IPS-18c (cell line): ENCODE results near the gene ZNF444.

ENCODE experiments used
- H3K4me3 ChIP-seq: 2 replicates; pipeline ENCODE4 v1.7.0; 2013; ENCODE audit warnings: low read depth, mild to moderate bottlenecking, low read length, moderate library complexity; ENCODE audit not compliant: insufficient read depth
- H3K9me3 ChIP-seq: one replicate; pipeline ENCODE4 v1.6.1; 2013; ENCODE audit warnings: mild to moderate bottlenecking, low read length, moderate library complexity; ENCODE audit not compliant: control insufficient read depth, insufficient read depth

Gene ZNF444

DNA sequence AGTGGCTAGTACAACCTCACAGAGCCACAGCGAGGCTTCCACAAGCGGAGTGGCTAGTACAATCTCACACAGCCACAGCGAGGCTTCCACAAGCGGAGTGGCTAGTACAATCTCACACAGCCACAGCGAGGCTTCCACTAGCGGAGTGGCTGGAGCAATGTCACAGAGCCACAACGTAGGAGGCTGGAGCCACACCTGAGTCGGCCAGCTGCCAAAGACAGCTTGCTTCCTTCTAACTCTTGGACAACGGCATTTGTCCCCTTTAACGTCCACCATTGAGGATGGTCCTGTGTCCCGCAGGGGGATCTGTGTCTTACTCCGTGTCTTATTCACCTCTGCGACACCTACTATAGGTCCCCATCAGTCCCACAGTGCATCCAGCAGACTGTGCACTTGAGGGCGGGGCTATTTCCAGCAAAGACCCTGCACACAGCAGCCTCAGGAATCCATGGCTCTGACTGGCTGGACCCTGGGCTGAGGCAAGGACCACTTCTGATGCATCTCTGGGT is 23.7 kb upstream of the ZNF444 start:
- Histone ChIP-seq H3K4me3 (no peak overlapping the region), H3K9me3 (no peaks in the 10 kb centered on the region)

DNA sequence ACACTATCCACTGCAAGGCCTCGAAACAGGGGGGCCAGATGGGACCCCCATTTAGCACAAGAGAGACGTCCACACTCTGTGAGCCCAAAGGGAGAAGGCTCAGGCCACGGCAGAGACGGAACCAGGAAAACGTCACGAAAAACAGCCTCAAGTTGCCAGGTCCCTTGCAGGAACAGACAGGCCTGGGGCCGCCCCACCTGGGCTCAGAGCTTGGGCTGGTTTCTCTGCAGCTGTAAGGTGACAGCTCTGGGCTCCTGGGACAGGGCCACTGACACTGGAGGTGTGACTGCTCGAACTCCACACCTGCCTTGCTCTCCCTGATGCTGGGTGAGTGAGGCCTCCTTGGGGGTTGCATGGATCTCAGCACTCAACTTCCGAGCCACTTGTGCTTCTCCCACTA is 23.2 kb upstream of the ZNF444 start:
- Histone ChIP-seq H3K4me3 (no peak overlapping the region), H3K9me3 (no peaks in the 10 kb centered on the region)

DNA sequence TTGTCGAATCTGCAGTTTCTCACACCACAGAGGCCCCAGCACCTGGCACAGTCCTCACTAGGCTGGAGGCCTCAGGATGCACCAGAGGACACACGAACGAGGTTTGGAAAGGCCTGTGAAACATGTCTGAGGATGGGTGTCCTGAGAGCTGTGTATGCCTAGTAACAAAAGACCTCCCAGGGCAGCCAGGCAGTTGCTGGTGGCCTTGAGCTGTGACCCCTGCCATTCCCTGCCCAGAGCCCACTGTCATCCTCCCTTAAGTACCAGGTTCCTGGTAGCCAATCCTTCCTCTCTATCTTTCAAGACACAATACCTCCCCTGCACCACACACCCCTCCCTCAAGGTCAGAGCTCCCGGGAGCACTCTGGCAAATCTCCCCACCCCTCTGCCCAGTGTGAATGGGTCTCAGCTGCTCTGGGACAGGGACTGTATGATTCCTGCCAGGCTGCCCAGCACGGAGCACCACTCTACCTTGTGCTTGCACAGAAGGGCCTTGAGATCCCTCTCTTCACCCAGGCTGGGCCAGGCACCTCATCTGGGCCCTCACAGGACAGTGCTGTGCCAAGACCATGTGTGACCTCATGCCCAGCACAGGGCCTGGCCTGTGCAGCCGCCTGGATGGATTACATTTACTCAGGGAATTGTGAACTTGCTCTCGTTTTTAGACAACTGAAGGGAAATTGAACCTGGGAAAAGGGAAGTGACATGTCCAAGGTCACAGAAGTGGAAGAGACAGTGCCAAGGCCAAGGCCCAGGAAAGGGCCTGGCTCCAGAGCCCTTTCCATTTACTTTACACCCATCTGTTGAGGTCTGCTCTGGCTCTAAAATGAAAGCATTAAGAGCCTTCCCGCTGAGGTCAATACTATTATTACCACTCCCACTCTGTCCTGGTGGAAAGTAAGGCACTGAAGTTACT is 22.2 kb upstream of the ZNF444 start:
- H3K4me3 ChIP-seq: peak overlapping the region; percentile 77; the same call in 1 of the 2 replicates
- H3K9me3 ChIP-seq: no peaks in the 10 kb centered on the region

DNA sequence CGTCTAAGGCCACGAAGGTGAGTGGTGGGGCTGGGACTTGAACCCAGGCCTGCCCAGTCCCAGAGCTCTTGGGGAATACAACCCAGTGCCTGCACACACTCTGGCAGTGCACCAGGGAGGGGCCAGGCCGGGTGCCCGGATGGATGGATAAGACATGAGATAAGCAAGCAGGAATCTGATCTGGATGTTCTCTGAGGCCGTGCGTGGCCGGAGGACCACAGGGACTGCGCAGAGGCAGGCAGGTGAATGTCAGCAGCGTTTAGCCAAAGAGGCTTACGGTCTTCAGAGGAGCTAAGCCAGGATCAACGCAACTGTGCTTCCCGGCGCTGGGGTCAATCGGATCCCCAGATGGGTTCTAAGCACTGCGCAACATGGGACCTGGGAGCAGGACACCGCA is 21.5 kb upstream of the ZNF444 start:
- no peaks in the 10 kb centered on the region for H3K9me3 ChIP-seq
- peak overlapping the region; percentile 77; the same call in 1 of the 2 replicates for H3K4me3 ChIP-seq

DNA sequence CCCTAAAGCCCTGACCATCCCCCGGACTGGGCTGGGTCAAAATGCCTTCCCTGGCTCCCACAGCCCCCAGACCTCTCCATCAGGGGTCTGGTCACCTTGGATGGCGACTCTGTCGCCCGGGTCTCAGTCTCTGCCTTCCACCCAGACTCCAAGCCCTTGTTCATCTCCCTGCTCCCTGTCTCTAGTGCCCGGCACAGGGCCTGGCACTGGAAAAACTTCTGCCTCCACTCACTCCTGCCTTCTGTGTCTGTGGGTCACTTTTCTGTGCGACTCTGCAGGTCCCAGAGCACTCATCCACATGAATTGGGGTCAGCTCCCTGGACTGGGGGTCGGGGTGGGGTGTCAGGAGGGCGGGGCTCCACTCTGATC is 21.1 kb upstream of the ZNF444 start:
- Histone ChIP-seq H3K4me3 (peak overlapping the region; percentile 77), H3K9me3 (no peaks in the 10 kb centered on the region)

DNA sequence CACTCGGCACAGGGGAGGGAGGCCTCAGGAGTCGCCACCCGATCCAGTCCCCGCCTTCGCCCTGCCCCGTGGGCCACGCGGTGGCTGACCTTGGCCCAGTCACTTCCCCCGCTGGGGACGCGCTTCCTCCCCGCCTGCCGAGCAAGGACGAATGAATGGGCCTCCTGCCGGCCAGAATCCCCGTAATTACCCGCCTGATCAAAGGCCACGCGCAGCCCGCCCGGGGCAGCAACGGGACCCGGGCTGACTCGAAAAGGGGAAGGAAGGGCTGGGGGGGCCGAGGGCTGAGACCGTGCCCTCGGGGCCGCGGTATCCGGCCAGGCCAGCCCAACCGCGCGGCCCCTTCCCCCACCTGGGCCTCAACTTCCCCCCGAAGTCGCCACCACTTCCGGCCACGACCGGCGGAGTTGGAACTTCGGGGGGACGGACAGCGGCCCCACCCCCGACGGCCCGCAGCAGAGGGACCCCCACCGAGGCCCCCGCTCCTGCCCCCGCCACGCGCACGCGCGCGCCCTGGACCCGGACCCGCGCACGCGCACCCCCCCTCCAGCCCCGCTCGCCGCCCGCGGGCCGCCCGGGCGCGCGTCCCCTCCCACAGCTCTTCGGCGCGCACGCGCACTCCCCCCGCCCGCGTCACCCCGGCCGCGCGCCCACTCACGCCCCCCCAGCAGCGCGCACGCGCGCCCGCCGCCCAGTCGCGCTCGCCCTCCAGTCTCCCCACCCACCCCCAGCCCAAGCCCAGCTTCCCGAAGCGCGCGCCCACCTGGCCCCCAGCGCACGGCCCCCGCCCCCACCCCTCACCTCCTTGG is 20.5 kb upstream of the ZNF444 start:
- H3K4me3 ChIP-seq: peak overlapping the region; percentile 77
- H3K9me3 ChIP-seq: no peaks in the 10 kb centered on the region

DNA sequence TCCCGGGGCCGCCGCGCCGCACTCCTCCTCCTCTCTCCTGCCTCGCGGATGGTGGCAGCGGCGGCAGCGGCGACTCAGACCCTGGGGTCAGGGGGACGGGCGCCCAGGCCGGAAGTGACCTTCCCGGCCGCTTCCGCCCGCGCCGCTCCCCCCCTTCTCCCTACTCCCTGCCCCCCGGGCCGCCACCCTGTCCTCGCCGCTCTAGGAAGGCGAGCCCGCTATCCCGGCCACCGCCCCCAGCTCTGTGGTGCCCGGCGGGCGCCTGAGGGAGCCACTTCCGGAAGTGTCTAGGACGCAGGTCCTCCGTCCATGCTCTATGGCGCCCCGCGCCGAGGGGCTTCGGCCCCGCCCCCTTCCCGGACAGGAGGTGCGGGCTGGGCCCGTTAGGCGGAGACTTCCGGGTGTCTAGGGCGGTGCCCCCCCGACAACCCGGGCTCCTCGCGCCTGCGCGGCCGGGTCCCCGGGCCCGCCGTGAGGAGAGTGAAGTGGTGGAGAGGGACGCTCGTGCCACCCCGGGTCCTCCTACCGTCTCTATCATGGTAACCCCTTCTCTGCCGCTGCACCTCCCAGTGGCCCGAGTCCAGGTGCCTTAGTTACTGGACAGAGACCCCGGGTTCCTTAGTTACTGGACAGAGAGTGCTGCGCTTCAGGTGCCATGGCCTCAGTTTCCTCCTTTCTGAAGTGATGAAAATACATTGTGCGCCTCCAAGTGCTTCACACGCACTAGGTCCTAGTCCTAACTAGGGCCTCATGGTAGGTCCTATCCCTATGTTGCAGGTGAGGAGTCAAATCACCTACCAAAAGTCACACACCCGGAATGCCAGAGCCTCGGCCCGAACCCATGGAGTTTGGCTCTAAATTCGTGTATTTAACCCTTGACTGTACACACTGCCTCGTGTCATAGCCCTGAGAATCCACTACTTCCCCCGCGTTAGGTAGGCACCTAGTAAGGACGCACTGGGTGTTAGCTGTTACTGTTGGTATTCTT is 19.6 kb upstream of the ZNF444 start, which contains the start of gene ZNF787:
Gene ZNF787, minus strand, starts transcription at position 116 of the 988 bp plus-strand sequence. CDS start 18,078 bp downstream, outside the sequence.
- Histone ChIP-seq H3K4me3 (peak within 1 kb of the TSS; percentile 77), H3K9me3 (no peaks in the 10 kb centered on the region)

DNA sequence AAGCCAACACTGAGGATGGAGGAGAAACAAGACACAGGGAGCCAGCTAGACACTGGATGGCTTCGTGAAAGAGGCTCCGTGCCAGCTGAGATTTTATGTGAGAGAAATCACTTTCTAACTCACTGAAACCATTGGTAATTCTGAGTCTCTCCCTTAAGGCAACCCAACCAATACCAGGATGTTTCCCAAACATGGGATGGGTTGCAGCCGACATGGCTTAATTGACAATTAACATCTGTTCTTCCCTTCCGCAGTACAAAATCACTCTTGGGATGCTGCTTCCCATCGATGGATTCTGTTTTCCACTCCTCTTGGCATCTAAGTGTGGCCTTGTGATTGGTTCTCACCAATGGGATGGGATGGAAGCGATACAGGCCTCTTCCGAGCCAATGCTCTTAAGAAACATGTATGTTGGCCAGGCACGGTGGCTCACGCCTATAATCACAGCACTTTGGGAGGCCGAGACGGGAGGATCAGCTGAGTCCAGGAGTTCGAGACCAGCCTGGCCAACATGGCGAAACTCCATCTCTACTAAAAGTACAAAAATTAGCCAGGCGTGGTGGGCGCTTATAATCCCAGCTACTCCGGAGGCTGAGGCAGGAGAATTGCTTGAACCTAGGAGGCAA is 17.7 kb upstream of the ZNF444 start:
- no peaks in the 10 kb centered on the region for H3K9me3 ChIP-seq
- H3K4me3 ChIP-seq: no peak overlapping the region

DNA sequence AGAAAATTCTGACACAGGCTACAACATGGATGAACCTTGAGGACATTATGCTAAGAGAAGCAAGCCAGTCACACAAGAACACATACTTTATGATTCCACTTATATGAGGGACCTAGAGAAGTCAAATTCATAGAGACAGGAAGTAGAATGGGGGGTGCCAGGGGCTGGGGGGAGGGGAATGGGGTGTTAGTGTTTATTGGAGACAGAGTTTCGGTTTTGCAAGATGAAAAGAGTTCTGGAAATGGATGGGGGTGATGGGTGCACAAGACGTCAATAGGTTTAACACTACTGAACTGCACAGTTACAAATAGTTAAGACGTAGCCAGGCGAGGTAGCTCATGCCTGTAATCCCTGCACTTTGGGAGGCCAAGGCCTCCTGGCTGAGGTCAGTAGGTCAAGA is 16.5 kb upstream of the ZNF444 start:
- H3K4me3 ChIP-seq: no peak overlapping the region
- no peaks in the 10 kb centered on the region for H3K9me3 ChIP-seq

DNA sequence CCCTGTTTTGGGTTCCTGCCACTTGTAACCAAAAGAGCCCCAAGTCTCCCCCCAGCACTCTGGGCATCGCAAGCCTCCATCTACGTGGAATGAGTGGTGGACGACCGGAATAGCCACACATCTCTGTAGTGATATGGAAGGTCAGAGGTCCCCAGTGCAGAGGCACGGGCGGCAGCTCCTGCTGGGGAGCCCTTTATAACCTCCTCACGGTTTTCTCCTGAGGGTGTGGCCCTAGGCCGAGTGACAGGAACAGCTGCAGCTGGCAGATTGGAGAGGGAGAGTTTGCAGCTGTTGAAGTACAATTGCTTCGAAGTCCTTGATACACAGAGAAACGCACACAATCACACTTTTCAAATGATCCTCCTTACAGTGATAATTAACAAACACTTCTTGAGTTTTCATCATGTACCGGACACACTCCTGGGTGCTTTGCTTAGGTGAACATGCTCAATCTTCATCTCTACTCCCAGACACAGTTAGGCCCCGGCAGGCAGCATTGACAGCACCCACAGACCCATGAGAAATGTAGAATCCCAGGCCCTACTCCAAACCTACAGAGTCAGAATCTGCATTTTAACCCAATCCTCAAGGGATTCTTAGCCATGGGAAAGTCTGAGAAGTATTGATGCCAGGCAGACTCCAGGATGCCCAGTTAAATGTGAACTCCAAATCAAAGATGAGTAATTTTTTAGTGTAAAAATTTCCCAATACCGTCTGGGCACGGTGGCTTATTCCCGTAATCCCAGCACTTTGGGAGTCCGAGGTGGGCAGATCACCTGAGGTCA is 15.1 kb upstream of the ZNF444 start:
- H3K4me3 ChIP-seq: no peak overlapping the region
- H3K9me3 ChIP-seq: no peaks in the 10 kb centered on the region

DNA sequence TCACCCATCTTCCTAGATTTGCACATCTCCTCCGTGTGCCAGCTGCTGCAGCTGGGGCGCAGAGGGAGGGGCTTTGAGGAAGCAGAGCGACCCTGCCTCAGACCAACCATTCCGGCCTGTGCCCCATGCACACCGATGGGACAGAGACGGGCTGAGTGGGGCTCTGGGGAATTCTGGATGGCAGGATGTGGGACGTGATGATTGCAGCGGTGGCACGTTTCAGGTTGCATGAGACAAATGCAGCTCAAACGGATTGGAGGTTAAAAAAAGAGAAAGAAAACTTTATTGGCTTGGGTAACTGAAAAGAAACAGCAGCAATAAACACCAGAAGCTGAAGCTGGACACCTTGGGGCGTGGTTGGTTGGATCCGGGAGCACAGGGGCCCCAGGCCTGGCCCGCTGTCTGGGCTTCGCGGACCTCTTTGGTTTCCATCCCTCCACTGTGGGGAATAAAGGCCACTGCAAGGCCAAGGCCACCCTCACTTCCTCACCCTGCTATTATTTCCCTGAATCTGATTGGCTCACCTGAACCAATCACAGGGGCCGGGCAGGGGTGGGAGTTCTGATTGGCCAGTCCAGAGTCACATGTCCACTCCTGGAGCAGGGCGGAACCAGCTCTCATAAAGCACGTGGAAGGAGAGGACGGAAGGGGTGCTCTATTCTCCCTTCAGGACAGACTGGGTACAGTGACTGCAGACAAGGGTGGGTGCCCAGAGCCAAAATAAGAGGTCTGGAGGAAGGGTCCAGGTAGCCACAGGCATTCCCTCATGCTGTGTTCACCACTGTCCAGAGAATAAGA is 13.9 kb upstream of the ZNF444 start:
- no peak overlapping the region for H3K4me3 ChIP-seq
- H3K9me3 ChIP-seq: no peaks in the 10 kb centered on the region

DNA sequence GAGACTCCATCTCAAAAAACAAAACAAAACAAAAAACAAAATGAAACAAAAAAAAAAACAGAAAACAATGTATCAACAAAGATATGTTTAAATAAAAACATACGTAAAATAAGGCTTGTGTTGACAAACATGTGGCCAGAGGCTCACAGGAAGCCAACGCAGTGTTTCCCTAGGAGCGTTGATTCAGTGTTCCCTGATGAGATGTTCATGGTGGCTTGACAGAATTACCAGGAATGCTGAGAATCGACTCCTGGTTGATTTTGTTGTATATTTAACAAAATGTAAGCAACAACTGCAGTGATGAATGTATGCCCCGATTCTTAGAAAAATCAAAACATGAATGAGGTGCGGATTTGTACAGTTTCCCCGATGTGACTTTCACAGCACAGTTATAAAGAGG is 11.1 kb upstream of the ZNF444 start:
- H3K9me3 ChIP-seq: no peaks in the 10 kb centered on the region

DNA sequence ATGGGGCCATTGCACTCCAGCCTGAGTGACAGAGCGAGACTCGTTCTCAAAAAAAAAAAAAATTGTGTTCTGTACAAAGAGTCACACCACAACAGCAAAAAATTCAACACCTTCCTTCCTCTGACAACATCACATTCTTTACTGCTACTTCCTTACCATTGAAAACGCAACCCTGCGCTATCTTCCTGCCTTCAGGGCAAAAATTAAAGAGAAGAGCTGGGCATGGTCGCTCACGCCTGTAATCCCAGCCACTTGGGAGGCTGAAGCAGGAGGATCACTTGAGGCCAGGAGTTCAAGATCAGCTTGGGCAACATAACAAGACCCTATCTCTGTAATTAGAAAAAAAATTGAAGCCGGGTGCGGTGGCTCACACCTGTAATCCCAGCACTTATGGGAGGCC is 9.4 kb upstream of the ZNF444 start:
- no peaks in the 10 kb centered on the region for H3K9me3 ChIP-seq
- no peak overlapping the region for H3K4me3 ChIP-seq

More for the DNA sequence above, 11.1 kb upstream of the ZNF444 start:
- H3K4me3 ChIP-seq: no peak overlapping the region

DNA sequence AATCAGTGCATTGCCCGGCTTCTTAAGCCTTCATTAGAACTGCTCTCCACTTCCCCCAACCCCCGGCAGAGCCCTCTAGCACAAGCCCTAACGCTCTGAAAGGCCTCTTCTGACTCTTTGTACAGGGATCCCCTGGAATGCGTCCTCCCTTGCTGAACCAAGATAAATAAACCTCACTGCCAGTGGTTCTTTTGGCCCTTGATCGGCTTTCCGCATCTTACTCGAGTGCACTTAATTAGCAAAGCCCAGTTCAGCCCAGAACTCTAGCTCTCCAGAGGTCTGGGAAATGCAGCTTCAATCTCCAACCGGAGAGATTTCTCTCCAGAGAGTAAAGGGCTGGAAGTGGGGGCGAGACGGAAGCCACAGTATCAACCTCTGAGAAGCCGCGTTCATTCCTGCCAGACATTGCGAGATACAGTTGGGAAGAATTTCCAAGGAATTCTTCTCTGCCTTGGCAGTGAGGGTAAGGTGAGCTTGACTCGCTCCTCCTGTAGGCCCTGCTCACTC is 8.7 kb upstream of the ZNF444 start:
- Histone ChIP-seq H3K4me3 (no peak overlapping the region), H3K9me3 (no peaks in the 10 kb centered on the region)
